Ishikawa (cell line): ENCODE results near the gene TESPA1.

ENCODE experiments used
- CEBPB ChIP-seq: IDR thresholded peaks from 2 replicates; pipeline ENCODE4 v1.6.1; 2012
- CREB1 ChIP-seq: IDR thresholded peaks from 2 replicates; pipeline ENCODE4 v1.6.1; 2012; ENCODE audit warnings: low read depth
- EGR1 ChIP-seq: IDR thresholded peaks from 2 replicates; pipeline ENCODE4 v1.6.1; 2012
- EP300 ChIP-seq: IDR thresholded peaks from 2 replicates; pipeline ENCODE4 v1.6.1; 2012; ENCODE audit warnings: borderline replicate concordance
- FOXM1 ChIP-seq: IDR thresholded peaks from 2 replicates; pipeline ENCODE4 v1.6.1; 2012; ENCODE audit warnings: low read depth, borderline replicate concordance
- NFIC ChIP-seq: IDR thresholded peaks from 2 replicates; pipeline ENCODE4 v1.6.1; 2012
- RAD21 ChIP-seq: IDR thresholded peaks from 2 replicates; pipeline ENCODE4 v1.6.1; 2012; ENCODE audit warnings: low read depth
- REST ChIP-seq: IDR thresholded peaks from 2 replicates; pipeline ENCODE4 v1.6.1; 2012; ENCODE audit warnings: low read depth, mild to moderate bottlenecking
- TAF1 ChIP-seq: IDR thresholded peaks from 2 replicates; pipeline ENCODE4 v1.6.1; 2012; ENCODE audit warnings: low read depth, mild to moderate bottlenecking
- TCF12 ChIP-seq: IDR thresholded peaks from 2 replicates; pipeline ENCODE4 v1.6.1; 2012; ENCODE audit warnings: low read depth
- TEAD4 ChIP-seq: IDR thresholded peaks from 2 replicates; pipeline ENCODE4 v1.6.1; 2012
- USF1 ChIP-seq: IDR thresholded peaks from 2 replicates; pipeline ENCODE4 v1.6.1; 2012
- YY1 ChIP-seq: IDR thresholded peaks from 2 replicates; pipeline ENCODE4 v1.6.1; 2012; ENCODE audit warnings: low read depth
- ZBTB7A ChIP-seq: IDR thresholded peaks from 2 replicates; pipeline ENCODE4 v1.6.1; 2012; ENCODE audit warnings: low read depth
- TF ChIP-seq, protein P1 (sequence below): IDR thresholded peaks from 2 replicates; pipeline ENCODE4 v1.6.1; 2012

Gene TESPA1

GRCh38 chr12:54932038-54932437 is 52.5 kb downstream of the TESPA1 start:
- TF ChIP-seq, protein P1, sequence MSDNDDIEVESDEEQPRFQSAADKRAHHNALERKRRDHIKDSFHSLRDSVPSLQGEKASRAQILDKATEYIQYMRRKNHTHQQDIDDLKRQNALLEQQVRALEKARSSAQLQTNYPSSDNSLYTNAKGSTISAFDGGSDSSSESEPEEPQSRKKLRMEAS: no peak
- no peak for TF ChIP-seq EGR1
- no peak for TF ChIP-seq YY1
- TF ChIP-seq CREB1: no peak
- no peak for TF ChIP-seq RAD21
- TF ChIP-seq REST: no peak
- TF ChIP-seq TCF12: no peak
- no peak for TF ChIP-seq TEAD4
- no peak for TF ChIP-seq NFIC
- TF ChIP-seq CEBPB: no peak
- no peak for TF ChIP-seq USF1
- TF ChIP-seq TAF1: no peak
- no peak for TF ChIP-seq EP300
- TF ChIP-seq FOXM1: no peak
- no peak for TF ChIP-seq ZBTB7A

GRCh38 chr12:54929998-54930397 is 54.6 kb downstream of the TESPA1 start:
- TF ChIP-seq YY1: no peak
- TF ChIP-seq USF1: no peak
- no peak for TF ChIP-seq REST
- no peak for TF ChIP-seq NFIC
- TF ChIP-seq ZBTB7A: no peak
- TF ChIP-seq TAF1: no peak
- TF ChIP-seq EGR1: no peak
- no peak for TF ChIP-seq TEAD4
- no peak for TF ChIP-seq CEBPB
- TF ChIP-seq CREB1: no peak
- no peak for TF ChIP-seq FOXM1
- TF ChIP-seq RAD21: no peak
- no peak for TF ChIP-seq EP300
- no peak for TF ChIP-seq TCF12
- TF ChIP-seq, protein P1: no peak

GRCh38 chr12:54926246-54926645 is 58.3 kb downstream of the TESPA1 start:
- TF ChIP-seq FOXM1 (no peak), CEBPB (no peak), EP300 (no peak), USF1 (no peak), TCF12 (no peak), REST (no peak), TAF1 (no peak), TEAD4 (no peak), ZBTB7A (no peak), YY1 (no peak), EGR1 (no peak), NFIC (no peak), CREB1 (no peak), RAD21 (no peak)
- TF ChIP-seq, protein P1: no peak
